ENCODE data around the gene ERCC2. TPM values are rescaled to one million over a fixed set of nuclear protein-coding genes. Genes with fewer than 3 reads are reported as not detected.

The ERCC2 gene
- total RNA-seq, 1 donor from 2014 or later: 31.0 TPM

- H3K4me1 ChIP-seq: no peaks in the 10 kb centered on the region
- no peaks in the 10 kb centered on the region for H3K9me3 ChIP-seq (ENCODE audit: low read depth)
- Mint-ChIP-seq H3K4me1 (peaks cover 9% of the 10 kb centered on the region), H3K27me3 (ENCODE audit: insufficient read depth, low read depth) (peaks cover 5% of the 10 kb centered on the region), H3K4me3 (no peak overlapping the region), H3K27ac (no peak overlapping the region), H3K9me3 (no peaks in the 10 kb centered on the region), H3K36me3 (peaks cover 30% of the 10 kb centered on the region)
- peaks cover 11% of the 10 kb centered on the region for H4K20me1 ChIP-seq (ENCODE audit: low read depth)
- no peak overlapping the region for H3K27ac ChIP-seq
- no peak overlapping the region for H2AFZ ChIP-seq (replicated peaks)
- no peak for TF ChIP-seq CTCF (IDR thresholded peaks at IDR 0.05)
- TF ChIP-seq EZH2 (IDR thresholded peaks at IDR 0.05): no peak
- no peak for TF ChIP-seq EZH2phosphoT487 (IDR thresholded peaks at IDR 0.05)
- H3K9ac ChIP-seq: no peak overlapping the region
- H3K79me2 ChIP-seq (ENCODE audit: low read depth): no peaks in the 10 kb centered on the region
- no peak for DNase-seq (ENCODE audit: low spot score)
- no peak overlapping the region for H3K4me2 ChIP-seq
- H3K4me3 ChIP-seq: no peak overlapping the region
- no peaks in the 10 kb centered on the region for H3F3A ChIP-seq (ENCODE audit: low read depth)
- H3K27me3 ChIP-seq: no peaks in the 10 kb centered on the region
- no peaks in the 10 kb centered on the region for H3K36me3 ChIP-seq
These were observed 16.0 kb downstream of the ERCC2 start for GRCh38 chr19:45354241-45354842.

DNA sequence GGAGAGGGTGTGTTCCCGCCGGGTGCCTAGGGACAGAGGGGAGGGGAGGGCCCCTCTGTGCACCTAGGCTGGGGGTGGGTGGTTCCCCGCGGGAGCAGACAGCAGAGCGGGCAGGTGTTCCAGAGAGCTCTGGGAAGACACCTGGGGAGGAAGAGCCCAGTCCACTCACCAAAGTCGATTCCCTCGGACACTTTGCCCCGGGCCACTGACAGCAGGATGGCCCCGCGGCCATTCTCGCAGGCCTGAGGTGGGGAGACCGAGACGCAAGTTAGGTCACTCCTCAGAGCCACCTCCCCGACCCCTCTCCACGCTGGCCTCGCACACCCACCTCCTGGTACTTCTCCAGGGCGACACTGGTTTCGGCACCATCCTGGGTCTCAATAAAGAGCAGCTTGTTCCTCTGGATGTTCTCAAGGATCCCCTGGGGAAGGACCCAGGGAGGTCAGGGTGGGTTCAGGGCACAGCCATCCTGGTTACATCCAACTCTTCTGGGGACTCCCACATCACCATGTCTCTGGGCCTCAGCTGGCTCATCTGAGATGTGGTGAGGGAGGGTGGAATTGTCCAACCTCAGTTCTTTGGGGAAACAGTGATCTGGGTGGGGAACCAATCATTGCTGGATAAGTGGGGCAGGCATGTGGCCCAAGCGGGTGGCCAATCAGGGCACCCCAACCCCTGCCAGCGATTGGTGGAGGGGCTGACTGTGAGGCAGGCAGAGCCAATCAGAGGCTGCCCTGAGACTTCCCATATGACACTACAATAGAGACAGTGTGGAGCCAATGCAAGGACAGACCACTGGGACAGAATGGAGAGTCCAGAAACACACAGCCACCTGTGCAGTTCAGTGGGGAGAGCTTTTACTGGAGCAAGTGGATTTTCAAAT is 17.2 kb downstream of the ERCC2 start:
- H3K4me1 ChIP-seq: no peaks in the 10 kb centered on the region
- Mint-ChIP-seq H3K4me1 (peaks cover 10% of the 10 kb centered on the region), H3K27me3 (ENCODE audit: insufficient read depth, low read depth) (peaks cover 5% of the 10 kb centered on the region), H3K36me3 (peaks cover 32% of the 10 kb centered on the region), H3K9me3 (no peaks in the 10 kb centered on the region), H3K4me3 (no peak overlapping the region), H3K27ac (peak overlapping the region; percentile 85)
- H3K4me2 ChIP-seq: no peak overlapping the region
- no peak for DNase-seq (ENCODE audit: low spot score)
- H3F3A ChIP-seq (ENCODE audit: low read depth): no peaks in the 10 kb centered on the region
- H3K27me3 ChIP-seq: no peaks in the 10 kb centered on the region
- peaks cover 13% of the 10 kb centered on the region for H4K20me1 ChIP-seq (ENCODE audit: low read depth)
- no peaks in the 10 kb centered on the region for H3K36me3 ChIP-seq
- H3K79me2 ChIP-seq (ENCODE audit: low read depth): no peaks in the 10 kb centered on the region
- no peaks in the 10 kb centered on the region for H3K9me3 ChIP-seq (ENCODE audit: low read depth)
- no peak overlapping the region for H3K27ac ChIP-seq
- no peak overlapping the region for H3K4me3 ChIP-seq
- TF ChIP-seq EZH2 (IDR thresholded peaks at IDR 0.05): no peak
- TF ChIP-seq EZH2phosphoT487 (IDR thresholded peaks at IDR 0.05): no peak
- TF ChIP-seq CTCF (IDR thresholded peaks at IDR 0.05): no peak
- no peak overlapping the region for H2AFZ ChIP-seq (replicated peaks)
- no peak overlapping the region for H3K9ac ChIP-seq

GRCh38 chr19:45352471-45352870 is 17.9 kb downstream of the ERCC2 start:
- Histone ChIP-seq H3K9ac (no peak overlapping the region), H3K27ac (no peak overlapping the region), H3K36me3 (no peaks in the 10 kb centered on the region), H3F3A (ENCODE audit: low read depth) (no peaks in the 10 kb centered on the region), H3K4me3 (no peak overlapping the region), H3K27me3 (no peaks in the 10 kb centered on the region), H3K4me1 (no peaks in the 10 kb centered on the region), H2AFZ (replicated peaks) (no peak overlapping the region), H3K79me2 (ENCODE audit: low read depth) (no peaks in the 10 kb centered on the region), H3K4me2 (no peak overlapping the region), H4K20me1 (ENCODE audit: low read depth) (peaks cover 13% of the 10 kb centered on the region), H3K9me3 (ENCODE audit: low read depth) (no peaks in the 10 kb centered on the region)
- H3K9me3 Mint-ChIP-seq: no peaks in the 10 kb centered on the region
- no peak overlapping the region for H3K27ac Mint-ChIP-seq
- H3K27me3 Mint-ChIP-seq (ENCODE audit: insufficient read depth, low read depth): peaks cover 7% of the 10 kb centered on the region
- DNase-seq (ENCODE audit: low spot score): no peak
- TF ChIP-seq EZH2phosphoT487 (IDR thresholded peaks at IDR 0.05) (no peak), CTCF (IDR thresholded peaks at IDR 0.05) (no peak), EZH2 (IDR thresholded peaks at IDR 0.05) (no peak)
- peaks cover 29% of the 10 kb centered on the region for H3K36me3 Mint-ChIP-seq
- H3K4me3 Mint-ChIP-seq: no peak overlapping the region
- H3K4me1 Mint-ChIP-seq: peaks cover 4% of the 10 kb centered on the region
